ENCODE measurements around the gene FERMT1. TPM values are rescaled to one million over a fixed set of nuclear protein-coding genes. Genes with fewer than 3 reads are reported as not detected.

FERMT1 gene
- total RNA-seq, 6 experiments from 2014 or later = 7.7 to 11.0 (median 9.8) TPM

DNA sequence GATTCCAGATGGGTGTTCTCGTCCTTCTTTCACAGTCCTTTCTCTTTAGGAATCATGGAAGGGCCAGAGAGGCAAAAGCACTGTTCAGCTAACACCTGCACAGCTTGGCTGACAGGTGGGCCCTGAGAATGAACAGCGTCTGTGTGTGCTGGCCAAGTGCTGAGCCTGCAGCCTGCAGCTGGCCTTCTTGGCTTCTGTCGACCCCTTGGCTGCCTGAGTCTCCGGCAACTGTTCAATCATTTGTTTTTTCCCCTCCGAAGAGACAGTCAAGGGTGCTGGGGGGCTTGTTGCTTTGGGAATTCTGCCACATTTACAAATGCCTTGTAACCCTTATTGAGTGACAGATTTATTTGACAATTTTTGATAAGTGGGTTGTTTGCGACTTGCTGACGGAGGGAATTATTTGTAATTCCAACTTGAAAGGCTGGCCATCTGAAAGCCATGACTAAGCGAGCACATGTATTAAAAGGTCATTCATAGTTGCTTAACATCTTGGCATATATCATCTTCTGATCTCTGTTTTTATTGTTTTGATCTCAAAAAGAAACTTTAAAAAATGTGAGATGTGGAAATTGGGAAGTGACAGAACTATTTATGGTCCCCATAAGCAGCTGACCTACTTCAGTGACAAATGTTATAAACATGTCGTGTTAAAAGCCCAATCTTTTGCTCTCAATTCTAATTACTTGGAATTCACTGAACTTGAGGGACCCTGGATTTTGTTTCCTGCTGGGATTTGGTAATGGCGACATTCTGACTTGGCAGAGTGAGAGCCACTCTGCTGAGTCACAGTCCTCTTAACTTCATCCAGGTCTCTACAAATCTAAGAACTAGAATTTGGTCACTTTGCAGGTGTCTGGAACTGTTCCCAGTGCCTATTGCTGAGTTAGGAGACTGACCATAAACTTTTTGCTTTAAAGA, 41.9 kb upstream of the FERMT1 start:
- Mint-ChIP-seq H3K27ac (no peak overlapping the region), H3K27me3 (ENCODE audit: insufficient read depth) (no peaks in the 10 kb centered on the region), H3K9me3 (no peaks in the 10 kb centered on the region), H3K4me3 (no peak overlapping the region), H3K36me3 (ENCODE audit: low read depth) (no peaks in the 10 kb centered on the region), H3K4me1 (ENCODE audit: low read depth) (no peaks in the 10 kb centered on the region)
- no peak for DNase-seq
- no peak for TF ChIP-seq CTCF (IDR thresholded peaks at IDR 0.05)

GRCh38 chr20:6160736-6161135, 37.9 kb upstream of the FERMT1 start:
- Mint-ChIP-seq H3K27me3 (ENCODE audit: insufficient read depth) (no peaks in the 10 kb centered on the region), H3K36me3 (ENCODE audit: low read depth) (no peaks in the 10 kb centered on the region), H3K27ac (no peak overlapping the region), H3K4me3 (no peak overlapping the region), H3K4me1 (ENCODE audit: low read depth) (no peaks in the 10 kb centered on the region), H3K9me3 (no peaks in the 10 kb centered on the region; the same call in 1 of the 2 replicates)
- TF ChIP-seq CTCF (IDR thresholded peaks at IDR 0.05) = no peak
- no peak for DNase-seq

- no peak for DNase-seq
- H3K36me3 Mint-ChIP-seq (ENCODE audit: low read depth) = no peaks in the 10 kb centered on the region
Observed at GRCh38 chr20:6157345-6157744, 34.5 kb upstream of the FERMT1 start.

DNA sequence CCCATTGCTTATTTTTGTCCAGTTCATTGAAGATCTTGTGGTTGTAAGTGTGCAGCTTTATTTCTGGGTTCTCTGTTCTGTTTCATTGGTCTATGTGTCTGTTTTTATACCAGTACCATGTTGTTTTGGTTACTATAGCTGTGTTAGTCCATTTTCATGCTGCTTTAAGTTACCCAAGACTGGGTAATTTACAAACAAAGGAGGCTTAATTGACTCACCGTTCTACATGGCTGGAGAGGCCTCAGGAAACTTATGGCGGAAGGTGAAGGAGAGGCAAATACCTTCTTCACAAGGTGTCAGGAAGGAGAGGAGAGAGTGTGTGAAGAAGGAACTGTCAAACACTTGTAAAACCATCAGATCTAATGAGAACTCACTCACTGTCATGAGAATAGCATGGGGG, 29.9 kb upstream of the FERMT1 start:
- H3K27ac Mint-ChIP-seq = no peak overlapping the region
- DNase-seq = no peak
- peaks cover 1% of the 10 kb centered on the region; the same call in 1 of the 2 replicates for H3K27me3 Mint-ChIP-seq (ENCODE audit: insufficient read depth)

More at GRCh38 chr20:6157345-6157744, 34.5 kb upstream of the FERMT1 start:
- Mint-ChIP-seq H3K4me3 (no peak overlapping the region), H3K27me3 (ENCODE audit: insufficient read depth) (peaks cover 1% of the 10 kb centered on the region; the same call in 1 of the 2 replicates), H3K4me1 (ENCODE audit: low read depth) (no peaks in the 10 kb centered on the region), H3K9me3 (no peaks in the 10 kb centered on the region; the same call in 1 of the 2 replicates), H3K27ac (no peak overlapping the region)
- peak; percentile 35; the same call in 1 of the 2 replicates for TF ChIP-seq CTCF (IDR thresholded peaks at IDR 0.05)

GRCh38 chr20:6148073-6148472, 25.2 kb upstream of the FERMT1 start:
- no peaks in the 10 kb centered on the region for H3K9me3 Mint-ChIP-seq
- H3K27ac Mint-ChIP-seq = no peak overlapping the region
- TF ChIP-seq CTCF (IDR thresholded peaks at IDR 0.05) = no peak
- no peaks in the 10 kb centered on the region for H3K36me3 Mint-ChIP-seq (ENCODE audit: low read depth)
- no peaks in the 10 kb centered on the region for H3K4me1 Mint-ChIP-seq (ENCODE audit: low read depth)
- no peak overlapping the region for H3K4me3 Mint-ChIP-seq
- peaks cover 4% of the 10 kb centered on the region for H3K27me3 Mint-ChIP-seq (ENCODE audit: insufficient read depth)
- no peak for DNase-seq

More for the DNA sequence above, 29.9 kb upstream of the FERMT1 start:
- H3K36me3 Mint-ChIP-seq (ENCODE audit: low read depth) = no peaks in the 10 kb centered on the region
- H3K9me3 Mint-ChIP-seq = no peaks in the 10 kb centered on the region; the same call in 1 of the 2 replicates
- no peaks in the 10 kb centered on the region for H3K4me1 Mint-ChIP-seq (ENCODE audit: low read depth)
- no peak overlapping the region for H3K4me3 Mint-ChIP-seq
- no peak for TF ChIP-seq CTCF (IDR thresholded peaks at IDR 0.05)
